ENCODE data around the gene NDUFA13.

The NDUFA13 gene

DNA sequence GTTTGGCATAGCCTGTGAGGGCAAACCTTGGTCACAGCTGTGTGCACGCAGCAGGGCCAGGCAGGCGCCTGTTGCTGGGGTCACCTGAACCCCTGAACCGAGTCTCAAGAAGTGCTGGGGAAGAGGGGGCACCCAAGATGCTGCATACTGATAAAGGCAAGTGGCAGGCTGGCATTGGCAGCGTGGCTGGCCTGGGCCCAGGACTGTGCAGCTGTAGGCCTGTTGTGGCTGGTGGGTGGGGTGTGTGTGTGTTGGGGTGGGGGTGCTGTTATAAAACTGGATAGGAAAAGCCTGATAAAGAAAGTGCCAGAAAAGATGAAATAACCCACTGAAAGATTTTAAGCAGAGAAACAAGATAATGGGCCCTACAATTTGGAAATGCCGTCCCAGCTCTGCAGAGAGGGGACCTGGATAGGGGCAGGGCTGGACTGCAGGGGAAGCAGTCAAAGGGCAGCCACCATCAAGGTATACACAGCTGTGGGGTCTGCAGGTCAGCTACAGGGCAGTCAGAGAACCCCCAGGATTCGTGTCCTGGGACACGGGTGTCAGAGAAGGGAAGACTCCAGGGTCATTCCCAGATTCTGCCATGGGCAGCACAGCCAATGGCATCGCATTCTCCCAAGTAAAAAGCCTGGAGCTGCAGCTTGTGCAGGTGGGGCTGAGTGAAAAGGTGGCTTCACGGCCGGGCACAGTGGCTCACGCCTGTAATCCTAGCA is 55.2 kb downstream of the NDUFA13 start:
- no peak overlapping the region for H3K27ac ChIP-seq (ENCODE audit: low read depth, low read length, poor library complexity, severe bottlenecking)
- H3F3A ChIP-seq (ENCODE audit: insufficient read depth, low read length) = no peaks in the 10 kb centered on the region
- H3K27me3 ChIP-seq (ENCODE audit: insufficient read depth, low read length) = no peaks in the 10 kb centered on the region
- H3K9me3 ChIP-seq (ENCODE audit: low read length) = no peaks in the 10 kb centered on the region
- no peak overlapping the region for H3K4me2 ChIP-seq (ENCODE audit: low read length)
- H2AFZ ChIP-seq (ENCODE audit: low read length) = no peak overlapping the region
- H3K4me1 ChIP-seq (ENCODE audit: insufficient read depth, low read length, severe bottlenecking) = no peaks in the 10 kb centered on the region
- H3K9me2 ChIP-seq (ENCODE audit: low read depth, low read length) = no peaks in the 10 kb centered on the region
- no peak overlapping the region for H3K4me3 ChIP-seq (ENCODE audit: low read depth, low read length, poor library complexity, severe bottlenecking)
- H3K9ac ChIP-seq (ENCODE audit: low read length) = no peak overlapping the region
- TF ChIP-seq CTCF (IDR thresholded peaks at IDR 0.05; ENCODE audit: low read length) = no peak
- TF ChIP-seq EZH2 (IDR thresholded peaks at IDR 0.05; ENCODE audit: borderline replicate concordance, low read length) = no peak
- peaks cover 28% of the 10 kb centered on the region for H3K36me3 ChIP-seq (ENCODE audit: insufficient read depth, low read length)
- no peaks in the 10 kb centered on the region for H4K20me1 ChIP-seq (ENCODE audit: insufficient read depth, low read length)
- H3K79me2 ChIP-seq (ENCODE audit: insufficient read depth, low read length) = no peaks in the 10 kb centered on the region

DNA sequence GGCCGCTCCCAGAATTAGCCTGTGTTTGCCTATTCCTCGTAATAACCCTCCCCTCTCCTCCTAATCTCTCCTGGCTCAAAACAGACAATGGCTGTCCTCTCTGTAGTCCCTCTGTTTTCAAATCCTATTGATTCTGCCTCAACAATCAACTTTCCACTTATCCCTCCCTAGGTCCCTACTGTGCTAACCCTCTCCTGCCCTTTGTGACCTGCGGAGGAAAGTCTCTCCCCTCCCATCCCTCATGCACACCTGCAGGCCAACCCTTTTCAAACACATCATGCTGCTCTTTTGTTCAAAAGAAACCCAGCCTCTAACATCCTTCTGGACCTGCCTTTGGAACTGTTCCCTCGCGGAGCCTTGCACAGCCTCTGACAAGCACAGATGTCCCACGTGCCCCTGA is 59.4 kb downstream of the NDUFA13 start:
- H3F3A ChIP-seq (ENCODE audit: insufficient read depth, low read length) = no peaks in the 10 kb centered on the region

More for the DNA sequence above, 59.4 kb downstream of the NDUFA13 start:
- H3K4me3 ChIP-seq (ENCODE audit: low read depth, low read length, poor library complexity, severe bottlenecking) = no peak overlapping the region
- H3K4me2 ChIP-seq (ENCODE audit: low read length) = no peak overlapping the region
- H3K4me1 ChIP-seq (ENCODE audit: insufficient read depth, low read length, severe bottlenecking) = no peaks in the 10 kb centered on the region
- H3K36me3 ChIP-seq (ENCODE audit: insufficient read depth, low read length) = 0 out of 2 replicates have a peak, but pooled peaks cover under 1% of the 10 kb centered on the region
- no peak overlapping the region for H3K27ac ChIP-seq (ENCODE audit: low read depth, low read length, poor library complexity, severe bottlenecking)
- no peaks in the 10 kb centered on the region for H3K27me3 ChIP-seq (ENCODE audit: insufficient read depth, low read length)
- no peaks in the 10 kb centered on the region for H4K20me1 ChIP-seq (ENCODE audit: insufficient read depth, low read length)
- H3K9me3 ChIP-seq (ENCODE audit: low read length) = no peaks in the 10 kb centered on the region
- no peaks in the 10 kb centered on the region for H3K79me2 ChIP-seq (ENCODE audit: insufficient read depth, low read length)
- no peaks in the 10 kb centered on the region for H3K9me2 ChIP-seq (ENCODE audit: low read depth, low read length)
- no peak overlapping the region for H3K9ac ChIP-seq (ENCODE audit: low read length)
- no peak overlapping the region for H2AFZ ChIP-seq (ENCODE audit: low read length)
- no peak for TF ChIP-seq CTCF (IDR thresholded peaks at IDR 0.05; ENCODE audit: low read length)
- no peak for TF ChIP-seq EZH2 (IDR thresholded peaks at IDR 0.05; ENCODE audit: borderline replicate concordance, low read length)
